ENCODE measurements around the gene FOSL2. TPM values are rescaled to one million over a fixed set of nuclear protein-coding genes. Genes with fewer than 3 reads are reported as not detected.

The FOSL2 gene
- 74.9 TPM for total RNA-seq
- long read RNA-seq, full-length matches to known transcripts = 27 of 62 reads
- long read RNA-seq, partial matches to known transcripts = 7 of 62 reads
- long read RNA-seq, other reads (novel, unspliced or antisense) = 28 of 62 reads

GRCh38 chr2:28392297-28393113, at the start of gene FOSL2:
Gene FOSL2, plus strand, starts transcription at chr2:28392858. Its CDS starts 863 bp downstream, at chr2:28393721.
- intact Hi-C loops (cut with DNase I) = no loop called here
- TF ChIP-seq CTCF (IDR thresholded peaks at IDR 0.05) = no peak

GRCh38 chr2:28343184-28343942, 49.3 kb upstream of the FOSL2 start:
- intact Hi-C loops (cut with DNase I) = no loop called here
- Histone ChIP-seq H3K36me3 (no peaks in the 10 kb centered on the region), H3K4me3 (no peak overlapping the region), H3K9me3 (no peaks in the 10 kb centered on the region), H3K4me1 (peaks cover 30% of the 10 kb centered on the region), H3K27ac (no peak overlapping the region), H3K27me3 (ENCODE audit: low read depth) (no peaks in the 10 kb centered on the region)
- ATAC-seq (peak in 1 of 2 donors; percentile 17), DNase-seq (no peak)
- no peak for TF ChIP-seq CTCF (IDR thresholded peaks at IDR 0.05)

More at GRCh38 chr2:28392297-28393113, at the start of gene FOSL2:
- H3K4me3 ChIP-seq = peak within 1 kb of the TSS; percentile 95
- H3K27ac ChIP-seq = peak within 1 kb of the TSS; percentile 100
- H3K27me3 ChIP-seq (ENCODE audit: low read depth) = no peaks in the 10 kb centered on the region
- H3K9me3 ChIP-seq = no peaks in the 10 kb centered on the region
- ATAC-seq = peak; percentile 79 to 89
- H3K4me1 ChIP-seq = peaks cover 16% of the 10 kb centered on the region
- peaks cover 1% of the 10 kb centered on the region for H3K36me3 ChIP-seq
- peak; percentile 96 for DNase-seq

GRCh38 chr2:28343971-28344715, 48.5 kb upstream of the FOSL2 start:
- Histone ChIP-seq H3K4me3 (no peak overlapping the region), H3K4me1 (peaks cover 29% of the 10 kb centered on the region), H3K36me3 (no peaks in the 10 kb centered on the region), H3K9me3 (no peaks in the 10 kb centered on the region), H3K27me3 (ENCODE audit: low read depth) (no peaks in the 10 kb centered on the region), H3K27ac (no peak overlapping the region)
- ATAC-seq = no peak
- no peak for TF ChIP-seq CTCF (IDR thresholded peaks at IDR 0.05)
- peak; percentile 35 for DNase-seq
- intact Hi-C loops (cut with DNase I) = no loop called here

GRCh38 chr2:28344756-28345373, 47.8 kb upstream of the FOSL2 start:
- H3K9me3 ChIP-seq = no peaks in the 10 kb centered on the region
- TF ChIP-seq CTCF (IDR thresholded peaks at IDR 0.05) = no peak
- peaks cover 29% of the 10 kb centered on the region for H3K4me1 ChIP-seq
- intact Hi-C loops (cut with DNase I) = no loop called here
- ATAC-seq (no peak), DNase-seq (peak; percentile 43)
- H3K36me3 ChIP-seq = no peaks in the 10 kb centered on the region
- no peaks in the 10 kb centered on the region for H3K27me3 ChIP-seq (ENCODE audit: low read depth)
- H3K27ac ChIP-seq = no peak overlapping the region
- no peak overlapping the region for H3K4me3 ChIP-seq

- H3K27me3 ChIP-seq (ENCODE audit: low read depth) = no peaks in the 10 kb centered on the region
- no peak for ATAC-seq
- H3K36me3 ChIP-seq = no peaks in the 10 kb centered on the region
- TF ChIP-seq CTCF (IDR thresholded peaks at IDR 0.05) = no peak
- no peaks in the 10 kb centered on the region for H3K9me3 ChIP-seq
- peak; percentile 42 for DNase-seq
- peaks cover 29% of the 10 kb centered on the region for H3K4me1 ChIP-seq
- H3K27ac ChIP-seq = no peak overlapping the region
- intact Hi-C loops (cut with DNase I) = no loop called here
- H3K4me3 ChIP-seq = no peak overlapping the region
Measured at GRCh38 chr2:28345619-28346018, 47.0 kb upstream of the FOSL2 start.

All from lower lobe of right lung (tissue), 2 donors.